Measurements from ENCODE around the gene SEMA3D.

Gene SEMA3D

DNA sequence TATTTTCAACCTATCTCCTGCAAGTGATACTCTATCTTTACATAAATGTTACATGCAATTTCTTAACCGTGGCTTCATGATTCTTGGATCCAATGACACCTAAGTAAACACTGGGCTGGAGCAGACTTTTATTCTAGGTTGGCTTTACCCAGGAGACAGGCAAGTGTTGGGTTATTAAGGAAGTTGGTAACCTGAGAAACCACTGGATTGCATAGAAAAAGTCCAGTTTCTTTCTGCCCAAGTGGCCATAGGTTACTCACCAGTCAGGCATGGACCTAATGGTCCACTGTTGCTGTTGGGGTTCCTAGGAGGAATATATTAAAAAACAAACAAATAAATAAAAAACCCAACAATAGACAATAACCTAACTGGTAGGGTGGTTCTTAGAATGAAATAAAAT is 112.8 kb downstream of the SEMA3D start:
- no peak for DNase-seq

DNA sequence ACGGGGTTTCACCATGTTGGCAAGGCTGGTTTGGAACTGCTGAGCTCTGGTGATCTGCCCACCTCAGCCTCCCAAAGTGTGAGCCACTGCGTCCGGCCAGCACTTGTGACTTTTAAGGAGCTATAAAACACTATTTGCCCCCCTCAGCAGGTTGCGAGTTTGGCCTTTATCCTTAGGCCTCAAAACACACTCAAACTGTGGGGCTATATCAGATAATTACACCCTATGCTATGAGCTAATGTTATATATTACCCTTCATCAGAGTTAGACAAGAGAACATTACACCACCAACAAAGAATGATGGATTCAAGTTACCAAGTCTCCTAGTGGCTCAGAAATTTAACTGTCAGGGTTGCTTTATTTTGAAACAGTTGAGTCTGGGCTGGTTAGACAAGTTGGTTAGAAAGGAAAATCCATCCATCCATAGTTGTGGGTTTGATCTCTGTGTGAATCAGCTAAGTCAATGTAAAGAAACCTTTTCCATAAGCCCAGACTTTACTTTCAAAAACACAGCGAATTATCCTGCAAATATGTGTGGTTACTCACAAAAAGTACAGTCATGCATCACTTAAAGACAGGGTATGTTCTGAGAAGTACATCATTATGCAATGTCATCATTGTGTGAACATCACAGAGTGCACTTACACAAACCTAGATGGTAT is 115.8 kb downstream of the SEMA3D start:
- DNase-seq: no peak

DNA sequence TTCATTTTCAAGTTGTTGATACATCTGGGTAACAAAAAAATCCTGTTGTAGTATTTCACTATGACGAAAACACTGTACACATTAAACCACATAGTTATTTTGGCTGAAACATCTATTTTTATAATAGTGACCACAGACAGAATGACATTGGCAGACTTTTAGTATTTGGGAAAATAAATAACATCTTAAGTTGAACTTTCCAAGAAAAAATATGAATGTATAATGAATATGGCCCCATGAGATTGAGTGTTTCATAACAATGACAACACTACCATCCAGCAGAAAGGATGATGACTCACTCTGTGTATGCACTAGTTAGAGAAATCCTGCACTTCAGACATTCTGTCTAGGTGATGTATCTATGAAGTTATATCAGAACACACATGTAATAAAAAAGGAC is 118.1 kb downstream of the SEMA3D start:
- DNase-seq: no peak

DNA sequence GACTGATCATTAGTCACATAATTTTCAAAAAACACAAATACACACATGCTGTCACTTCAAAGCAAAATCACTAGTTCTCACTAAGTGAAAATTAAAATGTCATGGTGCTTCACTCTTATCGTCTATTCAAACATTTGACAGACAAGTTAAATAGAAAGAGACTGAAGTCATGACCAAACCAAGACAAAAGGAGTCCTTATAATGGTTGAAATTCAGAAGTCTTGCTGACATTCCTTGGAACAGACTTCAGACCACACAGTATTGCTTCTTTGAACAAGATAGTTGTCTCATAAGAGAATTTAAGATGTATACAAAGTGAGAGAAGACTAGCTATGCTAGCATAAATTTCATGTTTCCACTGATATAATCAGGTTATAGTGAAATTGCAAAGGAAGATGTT is 119.5 kb downstream of the SEMA3D start:
- no peak for DNase-seq

DNA sequence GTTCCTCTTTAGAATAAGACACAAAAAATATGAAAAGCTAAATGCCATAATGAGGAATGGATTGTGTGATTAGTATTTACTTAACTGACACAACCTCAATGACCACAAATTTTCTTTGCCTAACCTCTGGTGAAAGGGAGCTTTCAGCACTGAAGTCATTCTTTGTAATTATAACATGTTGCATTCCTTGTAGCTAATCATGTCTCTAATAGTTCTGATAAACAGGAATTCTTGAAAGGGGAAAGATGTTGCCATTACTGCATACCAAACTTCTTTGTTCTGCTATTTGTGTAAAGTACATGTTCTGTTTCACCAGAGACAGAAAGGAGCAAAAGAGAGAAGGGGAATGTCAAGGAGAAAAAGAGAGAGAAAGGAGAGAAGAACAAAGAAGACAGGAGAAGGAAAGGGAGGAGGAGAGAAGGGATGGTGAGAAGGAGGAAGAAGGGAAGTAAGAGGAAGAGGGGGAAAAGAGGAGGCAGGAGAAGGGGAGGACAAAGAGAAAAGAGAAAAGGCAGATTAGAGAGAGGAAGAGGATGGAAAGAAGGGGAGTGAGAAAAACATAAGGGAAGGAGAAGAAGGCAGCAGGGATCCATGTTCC is 120.9 kb downstream of the SEMA3D start:
- no peak for DNase-seq

DNA sequence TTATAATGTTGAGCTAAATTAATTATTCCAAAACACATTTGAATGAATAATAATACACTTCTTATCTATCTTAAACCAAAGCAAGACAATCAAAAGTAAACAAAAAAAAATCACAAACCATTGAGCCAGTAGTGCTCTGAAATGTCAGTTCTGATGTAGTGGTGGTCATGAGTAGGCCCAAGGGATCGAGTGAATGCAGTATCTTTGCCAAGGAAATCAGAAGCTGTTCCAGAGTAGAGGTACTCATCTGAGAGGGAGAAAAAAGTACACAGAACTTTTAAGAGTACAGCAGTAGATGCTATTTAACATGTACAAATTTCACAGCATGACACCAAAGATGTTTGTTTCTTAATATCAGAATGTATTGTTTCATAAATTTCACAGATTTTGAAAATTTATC is 121.5 kb downstream of the SEMA3D start:
- DNase-seq: no peak

DNA sequence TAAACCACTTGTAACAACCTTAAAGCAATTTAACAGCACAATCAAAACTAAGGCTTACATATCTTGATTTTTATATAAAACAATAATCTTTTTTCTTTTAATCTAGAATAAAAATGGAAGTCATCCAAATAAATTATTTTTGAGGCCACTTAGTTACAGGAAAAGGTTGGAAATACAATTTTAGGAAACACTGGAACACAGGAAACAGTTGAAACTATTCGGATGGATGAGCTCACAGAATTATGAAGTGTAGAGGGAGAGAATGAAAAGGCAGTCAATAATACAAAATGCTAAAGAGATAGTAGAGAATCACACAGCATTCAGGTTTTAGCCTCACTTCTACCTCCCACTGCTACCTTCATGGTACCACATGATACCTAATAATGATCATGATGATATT is 124.2 kb downstream of the SEMA3D start:
- no peak for DNase-seq

DNA sequence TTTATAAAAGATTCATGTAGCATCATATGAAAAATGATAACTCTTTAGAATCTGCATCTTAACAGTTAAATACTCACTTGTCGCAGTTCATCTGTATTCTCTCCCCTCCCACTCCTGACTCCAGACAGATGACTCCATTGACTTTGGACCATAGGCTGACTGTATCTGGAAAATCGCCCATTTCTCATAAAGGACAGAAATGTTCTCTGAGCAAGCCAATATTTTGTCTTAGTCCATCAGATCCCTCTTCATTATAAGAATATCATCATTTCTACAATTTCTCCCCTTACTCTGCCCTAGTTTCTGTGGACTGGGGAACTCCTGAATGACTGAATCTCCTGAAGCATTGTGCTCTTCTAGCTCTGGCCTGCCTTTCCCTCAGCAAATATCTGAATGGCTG is 125.4 kb downstream of the SEMA3D start:
- no peak for DNase-seq

DNA sequence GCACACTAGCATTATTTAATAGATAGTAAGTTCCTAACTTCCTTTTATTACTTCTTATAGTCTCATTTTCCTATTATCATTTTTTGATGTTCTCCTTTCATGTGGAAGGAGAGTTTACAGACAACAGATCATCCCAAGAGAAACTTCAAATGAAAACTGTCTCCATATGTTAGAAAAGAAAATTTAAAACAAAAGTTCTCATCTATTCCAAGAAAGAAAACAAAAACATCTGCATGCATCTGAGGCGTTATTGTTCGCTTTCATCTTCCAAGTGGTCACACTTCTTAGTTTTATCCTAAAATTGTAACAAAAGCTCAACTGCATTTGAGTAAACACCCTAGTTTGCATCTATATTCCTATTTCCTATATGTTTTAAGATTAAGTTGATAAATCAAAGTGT is 126.2 kb downstream of the SEMA3D start:
- DNase-seq: no peak

DNA sequence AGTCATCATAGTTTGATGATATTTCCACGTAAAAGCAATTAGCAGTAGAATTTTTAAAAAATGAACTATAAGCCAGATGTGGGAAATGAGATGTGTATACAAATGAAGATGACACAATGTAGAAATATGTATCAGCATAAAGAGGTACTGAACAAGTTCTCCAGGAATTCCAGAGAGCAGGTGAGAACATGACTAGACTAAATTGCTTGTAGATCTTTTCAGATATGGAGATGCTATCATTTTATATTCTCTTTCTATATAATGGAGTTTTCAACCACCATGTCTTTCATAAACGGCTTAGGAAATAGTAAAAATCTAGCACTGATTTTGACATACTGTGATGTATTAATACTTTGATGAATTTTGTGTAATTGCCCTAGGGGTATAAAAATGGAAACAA is 130.9 kb downstream of the SEMA3D start:
- DNase-seq: no peak

DNA sequence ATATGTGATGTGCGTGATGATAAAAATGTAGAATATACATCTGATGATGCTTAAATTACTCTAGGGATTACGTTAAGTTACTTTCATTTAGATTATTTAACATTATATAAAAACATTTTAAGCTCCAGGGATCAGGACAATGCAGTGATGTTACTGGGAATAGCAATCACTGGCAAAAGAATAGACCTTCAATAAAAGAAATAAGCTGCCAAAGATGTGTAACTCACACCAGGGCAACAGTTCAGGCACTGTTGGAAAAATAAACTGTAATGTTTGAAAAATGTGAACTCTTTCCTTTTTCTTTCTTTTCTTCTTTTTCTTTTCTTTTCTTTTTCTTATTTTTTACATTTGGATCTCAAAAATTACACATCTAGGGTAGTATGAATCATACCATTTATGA is 131.7 kb downstream of the SEMA3D start:
- DNase-seq: no peak

DNA sequence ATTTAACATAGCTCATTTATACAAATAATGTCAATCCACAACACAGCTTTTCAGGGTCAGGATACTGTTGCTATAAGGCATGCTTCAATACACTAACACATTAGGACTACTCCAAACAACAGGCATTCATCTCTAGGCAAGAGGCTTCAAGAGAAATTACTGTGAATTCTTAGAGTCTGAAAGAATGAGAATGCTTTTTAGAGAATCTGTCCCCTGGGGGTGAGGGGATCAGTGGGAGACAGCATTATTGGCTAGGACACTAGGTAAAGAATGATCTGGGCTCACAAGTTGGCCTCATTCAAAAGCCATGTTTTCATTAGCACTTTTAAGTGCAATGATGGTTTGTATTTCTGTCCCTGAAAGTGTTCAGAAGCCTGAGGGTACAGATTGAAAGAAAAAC is 132.6 kb downstream of the SEMA3D start:
- no peak for DNase-seq

DNA sequence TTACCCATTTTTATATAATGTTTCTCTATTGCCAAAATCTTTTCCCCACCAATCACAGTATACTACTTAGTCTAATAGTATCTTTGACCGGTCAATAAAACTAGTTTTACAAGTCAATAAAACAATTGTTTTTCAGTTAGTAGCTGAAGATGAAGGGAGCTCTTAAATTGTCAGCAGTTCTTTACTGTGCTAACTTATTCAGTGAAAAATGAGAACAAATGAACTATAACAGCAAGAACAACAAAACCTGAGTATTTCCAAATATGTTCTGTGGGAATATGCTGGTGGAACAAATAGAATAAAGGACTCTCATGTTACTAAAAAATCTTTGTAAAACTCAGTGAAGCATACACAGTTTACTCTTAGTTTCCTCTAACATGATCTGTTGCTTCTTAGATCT is 134.0 kb downstream of the SEMA3D start:
- no peak for DNase-seq

DNA sequence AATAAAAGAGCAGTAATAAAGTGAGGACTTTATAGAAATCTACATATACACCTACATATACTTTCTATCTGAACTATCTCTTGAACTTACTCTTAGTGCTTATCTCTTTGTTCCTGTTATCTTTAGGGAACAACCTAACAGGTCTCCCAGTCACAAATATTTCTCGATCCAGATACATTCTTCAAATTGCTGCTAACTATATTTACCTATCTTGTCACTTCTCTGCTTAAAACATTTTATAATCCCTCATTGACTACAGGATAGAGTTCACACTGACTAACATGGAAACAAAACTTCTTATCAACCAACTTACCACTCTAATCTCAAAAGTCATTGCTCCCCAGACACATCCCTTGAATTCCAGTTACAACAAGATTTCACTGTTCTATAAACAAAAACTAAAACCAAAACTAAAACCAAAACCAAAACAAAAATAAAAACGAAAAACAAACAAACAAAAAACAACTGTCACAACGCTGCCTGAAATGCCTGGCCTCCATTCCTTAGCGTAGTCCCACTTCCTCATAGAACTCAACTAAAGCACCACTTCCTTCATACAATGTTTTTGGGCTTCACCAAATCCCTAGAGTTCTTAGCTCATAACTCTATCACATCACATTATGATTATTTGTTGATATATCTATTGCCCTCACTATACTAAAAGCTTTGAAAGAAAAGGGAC is 134.7 kb downstream of the SEMA3D start:
- DNase-seq: no peak

DNA sequence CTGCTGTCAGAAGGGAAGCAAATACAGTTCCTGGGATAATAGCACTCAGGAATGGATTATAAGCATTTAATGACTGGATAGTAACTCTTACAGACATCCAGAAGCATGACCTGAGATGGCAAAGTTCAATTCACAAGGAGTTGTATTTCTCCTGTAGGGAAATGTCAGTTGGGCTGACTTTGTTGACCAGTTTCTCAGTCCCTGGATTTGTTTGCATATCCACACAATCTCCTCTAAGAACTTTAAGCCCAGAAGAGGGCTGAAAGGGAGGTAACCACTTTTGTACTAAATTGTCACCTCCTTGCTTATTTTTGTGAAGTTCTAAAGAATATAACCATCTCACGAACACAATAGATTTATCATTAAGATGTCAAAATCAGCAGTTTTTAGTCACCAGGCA is 140.3 kb downstream of the SEMA3D start:
- DNase-seq: no peak

DNA sequence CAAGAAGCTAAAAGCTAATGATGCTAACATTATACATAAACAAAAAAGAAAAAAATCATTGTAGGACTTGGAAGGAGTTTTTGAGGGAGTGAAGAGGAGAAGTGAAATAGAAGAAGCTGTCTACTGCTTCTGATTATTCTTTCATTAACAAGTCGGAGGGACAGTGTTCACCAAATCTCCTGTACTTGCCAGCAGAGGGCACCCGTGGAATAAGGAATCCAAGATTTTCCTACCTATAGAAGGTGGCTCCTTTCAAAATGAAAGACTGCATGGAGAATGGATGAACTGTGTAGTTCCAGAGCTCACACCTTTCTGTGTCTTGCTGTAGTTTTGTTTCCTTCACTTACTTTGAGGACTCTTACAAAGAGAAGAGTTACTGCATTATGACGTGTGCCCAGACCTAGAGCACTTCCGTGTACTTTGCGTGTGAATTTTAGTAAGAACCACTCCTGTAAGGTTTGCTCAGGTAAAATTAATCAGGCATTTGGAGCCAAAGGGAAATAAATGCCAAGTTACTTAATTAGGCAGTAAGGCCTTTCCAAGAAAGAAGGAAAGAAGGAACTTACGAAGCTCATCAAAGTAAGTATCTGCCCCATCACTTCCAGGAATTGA is 145.1 kb downstream of the SEMA3D start:
- DNase-seq: peak; percentile 73

DNA sequence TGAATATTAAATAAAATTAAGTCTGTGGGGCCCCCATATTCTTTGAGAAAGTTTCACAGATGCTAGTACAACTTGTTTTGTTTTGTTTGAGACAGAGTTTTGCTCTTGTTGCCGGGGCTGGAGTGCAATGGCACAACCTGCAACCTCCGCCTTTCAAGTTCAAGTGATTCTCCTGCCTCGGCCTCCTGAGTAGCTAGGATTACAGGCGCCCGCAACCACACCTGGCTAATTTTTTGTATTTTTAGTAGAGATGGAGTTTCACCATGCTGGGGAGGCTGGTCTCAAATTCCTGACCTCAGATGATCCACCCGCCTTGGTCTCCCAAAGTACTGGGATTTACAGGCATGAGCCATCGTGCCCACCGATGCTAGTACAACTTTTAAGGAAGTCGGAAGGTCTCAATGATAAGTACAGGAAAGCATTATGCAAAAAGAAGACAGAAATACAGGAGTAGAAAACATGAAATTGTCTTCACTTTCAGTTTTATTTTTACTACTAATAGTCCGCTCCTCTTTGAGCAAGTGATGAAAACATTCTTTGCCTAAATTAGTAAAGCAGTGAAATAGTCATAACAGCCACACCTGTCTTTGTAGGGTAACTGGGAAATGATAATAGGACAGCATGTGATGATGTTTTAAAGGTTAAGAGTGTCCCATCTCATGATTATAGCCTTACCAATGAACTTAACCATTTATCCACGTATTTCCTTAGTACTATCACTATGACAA is 147.5 kb downstream of the SEMA3D start:
- no peak for DNase-seq

DNA sequence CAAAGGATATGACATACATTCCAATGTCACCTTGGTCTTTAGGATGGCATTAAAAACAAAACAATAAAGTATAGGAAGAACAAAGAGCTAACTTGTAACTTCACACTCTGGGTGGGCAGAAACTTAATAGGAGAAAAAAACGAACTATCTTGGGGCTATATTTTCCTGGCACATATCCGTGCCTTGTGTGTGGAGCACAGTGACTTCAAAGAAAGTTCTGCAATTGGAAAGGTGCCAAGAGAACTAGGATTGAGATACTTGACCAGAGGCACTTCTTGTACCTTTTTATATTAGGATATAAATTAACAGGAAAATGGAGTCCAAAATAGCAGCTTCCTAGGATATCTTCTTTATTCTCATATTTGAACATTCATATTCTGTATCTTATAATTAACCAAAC is 148.4 kb downstream of the SEMA3D start:
- DNase-seq: no peak

DNA sequence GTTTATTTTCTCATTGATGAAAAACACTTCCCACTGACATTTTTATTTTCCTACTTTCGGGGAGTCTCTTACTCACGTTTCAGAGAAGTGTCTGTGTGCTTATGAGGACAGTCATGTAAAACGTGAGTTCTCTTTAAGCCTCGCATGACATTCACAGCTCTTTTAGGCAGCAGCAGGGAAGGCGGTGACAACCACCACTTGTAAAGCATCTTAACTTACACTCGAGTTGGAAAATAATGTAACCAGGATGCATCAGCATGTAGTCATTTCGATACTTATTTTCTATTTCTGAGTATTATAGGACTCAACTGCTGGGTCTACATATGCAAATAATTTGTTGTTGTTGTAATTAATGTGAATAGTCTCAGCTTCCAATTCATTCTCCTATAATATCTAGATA is 153.6 kb downstream of the SEMA3D start:
- DNase-seq: no peak

DNA sequence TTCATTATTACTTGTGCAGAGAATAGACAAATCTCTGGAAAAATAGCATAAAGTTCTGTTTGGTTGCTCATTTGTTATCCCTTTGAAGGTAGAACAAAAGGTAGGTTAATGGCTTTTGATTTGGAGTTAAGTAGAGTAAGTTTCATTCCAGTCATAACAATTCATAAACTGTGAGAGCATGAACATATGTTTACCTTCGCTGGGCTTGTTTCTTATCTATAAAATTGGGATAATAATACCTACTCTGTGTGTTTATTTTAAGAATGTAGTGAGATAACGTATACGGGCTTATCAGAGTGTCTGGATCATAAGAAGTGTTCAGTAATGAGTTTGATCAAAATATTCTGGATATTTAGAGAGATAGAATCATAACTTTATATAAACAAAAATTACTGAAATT is 155.4 kb downstream of the SEMA3D start:
- DNase-seq: no peak

DNA sequence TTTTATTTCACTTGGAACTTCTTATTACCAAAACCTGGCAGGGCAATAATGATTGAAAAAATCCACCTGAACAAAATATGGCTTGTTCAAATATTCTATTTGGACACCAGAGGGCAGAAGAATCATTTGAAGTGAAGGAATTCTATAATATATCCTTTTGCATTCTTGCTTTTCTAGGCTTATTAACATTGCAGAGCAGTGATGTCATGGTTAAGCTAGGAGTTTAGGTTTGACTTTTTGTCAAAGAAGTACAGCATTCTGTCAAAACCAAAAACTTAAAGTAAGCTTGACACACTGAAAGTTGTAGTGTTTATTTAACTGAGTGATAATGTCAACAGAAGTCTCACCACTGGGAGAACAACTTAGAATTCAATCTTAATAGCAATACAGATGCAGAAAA is 156.0 kb downstream of the SEMA3D start:
- peak; percentile 55 for DNase-seq

DNA sequence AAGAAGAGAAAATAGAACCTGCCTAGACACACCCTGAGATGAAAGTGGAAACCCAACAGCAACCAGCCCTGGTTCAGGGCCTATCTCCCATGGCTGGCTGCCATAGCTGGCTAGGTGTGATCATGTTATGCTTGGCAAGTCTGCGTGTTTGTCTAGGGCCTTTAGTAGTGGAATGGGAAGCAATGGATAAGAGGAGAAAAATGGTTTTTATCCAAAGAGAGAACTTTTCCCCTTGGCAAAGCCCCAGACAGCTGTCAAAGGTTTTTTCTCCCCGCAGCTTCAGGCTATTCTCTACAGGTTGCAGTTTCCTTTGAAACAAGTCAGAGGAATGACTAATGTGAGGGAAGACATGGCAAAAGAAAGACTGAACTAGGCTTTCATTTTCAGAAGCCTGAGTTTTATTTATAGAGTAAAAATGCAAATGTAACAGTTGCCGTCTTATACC is 161.5 kb downstream of the SEMA3D start:
- no peak for DNase-seq

DNA sequence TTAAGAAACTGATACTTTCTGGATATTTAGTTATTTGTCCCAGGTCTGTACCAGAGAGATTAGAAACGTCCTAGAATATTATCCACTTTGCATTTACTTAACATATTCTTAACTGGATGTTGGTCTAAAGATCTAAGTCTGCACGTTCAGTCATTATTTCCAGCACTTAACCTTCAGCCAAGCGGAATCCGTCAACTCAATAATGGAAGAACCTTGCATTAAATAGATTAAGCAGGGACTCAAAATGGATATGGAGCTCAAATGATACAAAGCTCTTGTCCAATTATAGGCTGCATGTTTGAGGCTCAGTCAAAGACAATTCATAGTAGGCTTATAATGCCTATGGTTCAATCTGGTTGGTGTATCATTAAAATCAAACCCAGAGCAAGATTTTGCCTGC is 162.9 kb downstream of the SEMA3D start:
- DNase-seq: no peak

Measured in hematopoietic multipotent progenitor cell treated with erythropoietin and hydrocortisone succinate and interleukin-3 and kit ligand, for 4 days (in vitro differentiated cells).